WTC11 (cell line): ENCODE data around the gene KLK6. TPM values are rescaled to one million over a fixed set of nuclear protein-coding genes. Genes with fewer than 3 reads are reported as not detected.

Source experiments
- ATAC-seq: fragments of 200-7000 bp; cut with Tn5 transposase; 2 replicates; pipeline ENCODE4 v1.10.0; 2021; ENCODE audit warnings: mild to moderate bottlenecking, moderate library complexity
- CTCF ChIA-PET: fragments of 300-600 bp; sonication (Branson Sonifier 250); formaldehyde crosslinking; loops from one replicate; lab custom pipeline; 2021; ENCODE audit warnings: antibody characterized with exemption; lab: Charles Lee
- POLR2A ChIA-PET: fragments of 350-600 bp; sonication (Branson Sonifier 250); formaldehyde crosslinking; loops from one replicate; lab custom pipeline; 2021; ENCODE audit warnings: antibody characterized with exemption; lab: Charles Lee
- DNase-seq: peaks from one replicate; pipeline ENCODE4 v3.0.0; 2021; ENCODE audit warnings: low spot score
- H3K27ac Mint-ChIP-seq: 2 replicates; pipeline ENCODE4 v1.8.0; 2021; ENCODE audit warnings: mixed read lengths
- H3K27me3 Mint-ChIP-seq: 2 replicates; pipeline ENCODE4 v1.8.0; 2021; ENCODE audit warnings: low read depth, mild to moderate bottlenecking, moderate library complexity, mixed read lengths
- H3K36me3 Mint-ChIP-seq: 2 replicates; pipeline ENCODE4 v1.8.0; 2021; ENCODE audit warnings: mixed read lengths
- H3K4me1 Mint-ChIP-seq: 2 replicates; pipeline ENCODE4 v1.8.0; 2022; ENCODE audit warnings: mixed read lengths
- H3K4me3 Mint-ChIP-seq: 2 replicates; pipeline ENCODE4 v1.8.0; 2021; ENCODE audit warnings: mild to moderate bottlenecking, moderate library complexity, mixed read lengths
- H3K9me3 Mint-ChIP-seq: 2 replicates; pipeline ENCODE4 v1.8.0; 2021; ENCODE audit warnings: mixed read lengths
- AR ChIP-seq: fragments of 250-450 bp; sonication (Bioruptor Pico); IDR thresholded peaks from 2 replicates; pipeline ENCODE4 v1.9.0; 2021; ENCODE audit warnings: mild to moderate bottlenecking
- ATF1 ChIP-seq: sonication (generic); formaldehyde crosslinking; IDR thresholded peaks from 2 replicates; pipeline ENCODE4 v1.8.1; 2023; ENCODE audit warnings: mild to moderate bottlenecking, moderate library complexity, missing genetic modification reagents
- GTF2I ChIP-seq: fragments of 250-450 bp; sonication (Bioruptor Pico); conservative IDR thresholded peaks from 2 replicates; pipeline ENCODE4 v1.4.0; 2021; ENCODE audit warnings: mild to moderate bottlenecking
- HMGA2 ChIP-seq: fragments of 250-450 bp; sonication (Bioruptor Pico); IDR thresholded peaks from 2 replicates; pipeline ENCODE4 v1.4.0; 2021; ENCODE audit warnings: mild to moderate bottlenecking, moderate library complexity
- PRDM15 ChIP-seq: sonication (generic); formaldehyde crosslinking; IDR thresholded peaks from 2 replicates; pipeline ENCODE4 v1.8.0; 2022; ENCODE audit warnings: missing genetic modification reagents
- RELA ChIP-seq: sonication (generic); formaldehyde crosslinking; IDR thresholded peaks from 2 replicates; pipeline ENCODE4 v1.8.1; 2022; ENCODE audit warnings: missing genetic modification reagents, mild to moderate bottlenecking, borderline replicate concordance
- RORB ChIP-seq: fragments of 250-450 bp; sonication (Bioruptor Pico); IDR thresholded peaks from 2 replicates; pipeline ENCODE4 v1.9.0; 2021; ENCODE audit warnings: mild to moderate bottlenecking
- TCF7 ChIP-seq: sonication (generic); formaldehyde crosslinking; IDR thresholded peaks from 2 replicates; pipeline ENCODE4 v1.8.0; 2022; ENCODE audit warnings: mild to moderate bottlenecking, low read depth, missing genetic modification reagents, moderate library complexity
- USF2 ChIP-seq: sonication (generic); formaldehyde crosslinking; IDR thresholded peaks from 2 replicates; pipeline ENCODE4 v1.8.1; 2023; ENCODE audit warnings: mild to moderate bottlenecking, missing genetic modification reagents, moderate library complexity
- ZBTB21 ChIP-seq: sonication (generic); formaldehyde crosslinking; IDR thresholded peaks from 2 replicates; pipeline ENCODE4 v1.8.1; 2023; ENCODE audit warnings: mild to moderate bottlenecking, missing genetic modification reagents, borderline replicate concordance
- ZNF138 ChIP-seq: sonication (generic); formaldehyde crosslinking; conservative IDR thresholded peaks from 2 replicates; pipeline ENCODE4 v1.8.1; 2022; ENCODE audit warnings: mild to moderate bottlenecking, moderate library complexity, missing genetic modification reagents
- total RNA-seq: library from RNA; stranded (reverse); gene quantifications from 3 replicates; pipeline ENCODE4 v1.2.3, GENCODE V29; 2021
- TF ChIP-seq, protein P1 (sequence below): sonication (generic); formaldehyde crosslinking; IDR thresholded peaks from 2 replicates; pipeline ENCODE4 v1.8.1; 2023; ENCODE audit warnings: mild to moderate bottlenecking, moderate library complexity, missing genetic modification reagents
- TF ChIP-seq, protein P2 (sequence below): sonication (generic); formaldehyde crosslinking; IDR thresholded peaks from 2 replicates; pipeline ENCODE4 v1.8.0; 2022; ENCODE audit warnings: mild to moderate bottlenecking, missing genetic modification reagents
- TF ChIP-seq, protein P3 (sequence below): sonication (generic); formaldehyde crosslinking; IDR thresholded peaks from 2 replicates; pipeline ENCODE4 v1.8.0; 2023; ENCODE audit warnings: mild to moderate bottlenecking, missing genetic modification reagents
- TF ChIP-seq, protein P4 (sequence below): sonication (generic); formaldehyde crosslinking; IDR thresholded peaks from 2 replicates; pipeline ENCODE4 v1.8.0; 2022; ENCODE audit warnings: mild to moderate bottlenecking, missing genetic modification reagents

KLK6 gene
- total RNA-seq, 1 experiment from 2014 or later: 0.52 TPM

DNA sequence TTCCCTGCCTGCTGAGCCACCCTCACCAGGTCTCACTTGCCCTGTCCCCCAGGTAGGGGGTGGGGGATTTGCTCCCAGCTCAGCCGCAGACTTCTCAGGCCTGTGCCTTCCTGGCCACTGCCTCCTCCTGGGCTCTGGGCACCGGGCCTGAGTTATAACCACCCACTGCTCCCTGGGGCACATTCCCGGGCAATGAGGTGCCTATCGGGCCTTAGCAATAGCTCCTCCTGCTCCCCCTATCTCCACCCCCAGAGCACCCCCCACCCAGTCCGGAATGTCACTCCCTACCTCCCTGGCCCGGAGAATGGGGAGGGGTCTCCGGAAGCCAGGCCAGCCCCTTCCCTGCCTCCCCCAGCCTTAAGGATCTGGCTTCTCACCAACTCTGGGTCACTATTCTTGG, 16.5 kb downstream of the KLK6 start, which contains the start of gene KLK5:
Gene KLK5, minus strand, starts transcription at position 129 of the 400 bp plus-strand sequence. CDS start 381 bp downstream, outside the sequence.
- H3K4me3 Mint-ChIP-seq: no peak within 1 kb of the TSS
- peak within 1 kb of the TSS; percentile 50; the same call in 1 of the 2 replicates for H3K27ac Mint-ChIP-seq
- H3K4me1 Mint-ChIP-seq: peaks cover 13% of the 10 kb centered on the region
- H3K36me3 Mint-ChIP-seq: no peaks in the 10 kb centered on the region
- peaks cover 10% of the 10 kb centered on the region; the same call in 1 of the 2 replicates for H3K27me3 Mint-ChIP-seq
- POLR2A ChIA-PET: no interaction called here
- H3K9me3 Mint-ChIP-seq: peaks cover 4% of the 10 kb centered on the region; the same call in 1 of the 2 replicates
- CTCF ChIA-PET: interaction anchor here (0.6 to 1.6 kb wide), 2 partner anchors 31 to 144 kb away, joined by 3 to 4 read pairs; no protein-coding TSS in a partner anchor
- ATAC-seq (peak; percentile 67), DNase-seq (peak; percentile 21)
- TF ChIP-seq AR (CRISPR knock-in tag) (no peak), RORB (CRISPR knock-in tag) (no peak)
- TF ChIP-seq, protein P1, sequence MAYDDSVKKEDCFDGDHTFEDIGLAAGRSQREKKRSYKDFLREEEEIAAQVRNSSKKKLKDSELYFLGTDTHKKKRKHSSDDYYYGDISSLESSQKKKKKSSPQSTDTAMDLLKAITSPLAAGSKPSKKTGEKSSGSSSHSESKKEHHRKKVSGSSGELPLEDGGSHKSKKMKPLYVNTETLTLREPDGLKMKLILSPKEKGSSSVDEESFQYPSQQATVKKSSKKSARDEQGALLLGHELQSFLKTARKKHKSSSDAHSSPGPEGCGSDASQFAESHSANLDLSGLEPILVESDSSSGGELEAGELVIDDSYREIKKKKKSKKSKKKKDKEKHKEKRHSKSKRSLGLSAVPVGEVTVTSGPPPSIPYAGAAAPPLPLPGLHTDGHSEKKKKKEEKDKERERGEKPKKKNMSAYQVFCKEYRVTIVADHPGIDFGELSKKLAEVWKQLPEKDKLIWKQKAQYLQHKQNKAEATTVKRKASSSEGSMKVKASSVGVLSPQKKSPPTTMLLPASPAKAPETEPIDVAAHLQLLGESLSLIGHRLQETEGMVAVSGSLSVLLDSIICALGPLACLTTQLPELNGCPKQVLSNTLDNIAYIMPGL (CRISPR knock-in tag): no peak
- TF ChIP-seq, protein P2, sequence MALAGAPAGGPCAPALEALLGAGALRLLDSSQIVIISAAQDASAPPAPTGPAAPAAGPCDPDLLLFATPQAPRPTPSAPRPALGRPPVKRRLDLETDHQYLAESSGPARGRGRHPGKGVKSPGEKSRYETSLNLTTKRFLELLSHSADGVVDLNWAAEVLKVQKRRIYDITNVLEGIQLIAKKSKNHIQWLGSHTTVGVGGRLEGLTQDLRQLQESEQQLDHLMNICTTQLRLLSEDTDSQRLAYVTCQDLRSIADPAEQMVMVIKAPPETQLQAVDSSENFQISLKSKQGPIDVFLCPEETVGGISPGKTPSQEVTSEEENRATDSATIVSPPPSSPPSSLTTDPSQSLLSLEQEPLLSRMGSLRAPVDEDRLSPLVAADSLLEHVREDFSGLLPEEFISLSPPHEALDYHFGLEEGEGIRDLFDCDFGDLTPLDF (CRISPR knock-in tag): no peak
- TF ChIP-seq, protein P3, sequence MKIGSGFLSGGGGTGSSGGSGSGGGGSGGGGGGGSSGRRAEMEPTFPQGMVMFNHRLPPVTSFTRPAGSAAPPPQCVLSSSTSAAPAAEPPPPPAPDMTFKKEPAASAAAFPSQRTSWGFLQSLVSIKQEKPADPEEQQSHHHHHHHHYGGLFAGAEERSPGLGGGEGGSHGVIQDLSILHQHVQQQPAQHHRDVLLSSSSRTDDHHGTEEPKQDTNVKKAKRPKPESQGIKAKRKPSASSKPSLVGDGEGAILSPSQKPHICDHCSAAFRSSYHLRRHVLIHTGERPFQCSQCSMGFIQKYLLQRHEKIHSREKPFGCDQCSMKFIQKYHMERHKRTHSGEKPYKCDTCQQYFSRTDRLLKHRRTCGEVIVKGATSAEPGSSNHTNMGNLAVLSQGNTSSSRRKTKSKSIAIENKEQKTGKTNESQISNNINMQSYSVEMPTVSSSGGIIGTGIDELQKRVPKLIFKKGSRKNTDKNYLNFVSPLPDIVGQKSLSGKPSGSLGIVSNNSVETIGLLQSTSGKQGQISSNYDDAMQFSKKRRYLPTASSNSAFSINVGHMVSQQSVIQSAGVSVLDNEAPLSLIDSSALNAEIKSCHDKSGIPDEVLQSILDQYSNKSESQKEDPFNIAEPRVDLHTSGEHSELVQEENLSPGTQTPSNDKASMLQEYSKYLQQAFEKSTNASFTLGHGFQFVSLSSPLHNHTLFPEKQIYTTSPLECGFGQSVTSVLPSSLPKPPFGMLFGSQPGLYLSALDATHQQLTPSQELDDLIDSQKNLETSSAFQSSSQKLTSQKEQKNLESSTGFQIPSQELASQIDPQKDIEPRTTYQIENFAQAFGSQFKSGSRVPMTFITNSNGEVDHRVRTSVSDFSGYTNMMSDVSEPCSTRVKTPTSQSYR (CRISPR knock-in tag): no peak

GRCh38 chr19:50949861-50950260, 19.5 kb downstream of the KLK6 start:
- H3K36me3 Mint-ChIP-seq: no peaks in the 10 kb centered on the region
- no peak; the same call in 1 of the 2 replicates for ATAC-seq
- H3K27me3 Mint-ChIP-seq: peaks cover 14% of the 10 kb centered on the region
- peak; percentile 21 for DNase-seq
- POLR2A ChIA-PET: no interaction called here
- H3K9me3 Mint-ChIP-seq: peaks cover 4% of the 10 kb centered on the region; the same call in 1 of the 2 replicates
- H3K4me3 Mint-ChIP-seq: no peak overlapping the region
- peaks cover 13% of the 10 kb centered on the region for H3K4me1 Mint-ChIP-seq
- H3K27ac Mint-ChIP-seq: no peak overlapping the region
- no peak for TF ChIP-seq GTF2I (CRISPR knock-in tag)
- no peak for TF ChIP-seq ZBTB21 (CRISPR knock-in tag)
- no peak for TF ChIP-seq ZNF138 (CRISPR knock-in tag)
- no peak for TF ChIP-seq RELA (CRISPR knock-in tag)
- TF ChIP-seq TCF7: no peak
- TF ChIP-seq, all 79 proteins: peak for 0
- CTCF ChIA-PET: interaction anchor here (0.7 to 1.8 kb wide), 7 partner anchors 14 to 147 kb away, joined by 3 to 17 read pairs (median 3); no protein-coding TSS in a partner anchor

DNA sequence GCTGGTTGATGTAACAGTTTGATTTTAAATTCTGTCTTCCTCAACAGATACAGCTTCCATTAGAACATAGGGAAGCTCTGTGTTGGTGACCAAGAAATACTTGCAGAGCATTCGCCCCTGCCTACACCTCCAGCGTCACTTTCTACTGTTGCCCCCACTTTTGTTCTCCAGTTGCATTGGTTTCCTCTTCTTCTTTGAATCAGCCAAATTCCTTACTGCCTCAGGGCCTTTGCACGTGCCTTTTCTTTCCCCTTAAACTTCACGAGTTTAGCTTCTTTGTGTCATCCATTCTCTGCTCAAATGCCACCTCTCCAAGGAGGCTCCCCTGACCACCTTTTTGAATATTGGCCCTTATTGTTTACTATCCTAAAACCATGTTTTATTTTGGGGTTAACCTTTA, 22.3 kb downstream of the KLK6 start:
- Mint-ChIP-seq H3K36me3 (no peaks in the 10 kb centered on the region), H3K27me3 (peaks cover 34% of the 10 kb centered on the region), H3K4me1 (peaks cover 3% of the 10 kb centered on the region; the same call in 1 of the 2 replicates), H3K4me3 (no peak overlapping the region), H3K9me3 (peaks cover 8% of the 10 kb centered on the region), H3K27ac (no peak overlapping the region)
- CTCF ChIA-PET: interaction anchor here (1.0 to 1.9 kb wide), 3 partner anchors 25 to 74 kb away, joined by 3 to 6 read pairs (median 5); partner anchors contain the start of gene KLK10
- ATAC-seq (no peak), DNase-seq (no peak)
- POLR2A ChIA-PET: no interaction called here
- TF ChIP-seq HMGA2 (CRISPR knock-in tag) (no peak), ATF1 (CRISPR knock-in tag) (no peak), PRDM15 (CRISPR knock-in tag) (no peak), USF2 (CRISPR knock-in tag) (no peak)
- TF ChIP-seq, protein P4, sequence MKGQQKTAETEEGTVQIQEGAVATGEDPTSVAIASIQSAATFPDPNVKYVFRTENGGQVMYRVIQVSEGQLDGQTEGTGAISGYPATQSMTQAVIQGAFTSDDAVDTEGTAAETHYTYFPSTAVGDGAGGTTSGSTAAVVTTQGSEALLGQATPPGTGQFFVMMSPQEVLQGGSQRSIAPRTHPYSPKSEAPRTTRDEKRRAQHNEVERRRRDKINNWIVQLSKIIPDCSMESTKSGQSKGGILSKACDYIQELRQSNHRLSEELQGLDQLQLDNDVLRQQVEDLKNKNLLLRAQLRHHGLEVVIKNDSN (CRISPR knock-in tag): no peak
